ENCODE measurements around the gene APOO.

Gene APOO

DNA sequence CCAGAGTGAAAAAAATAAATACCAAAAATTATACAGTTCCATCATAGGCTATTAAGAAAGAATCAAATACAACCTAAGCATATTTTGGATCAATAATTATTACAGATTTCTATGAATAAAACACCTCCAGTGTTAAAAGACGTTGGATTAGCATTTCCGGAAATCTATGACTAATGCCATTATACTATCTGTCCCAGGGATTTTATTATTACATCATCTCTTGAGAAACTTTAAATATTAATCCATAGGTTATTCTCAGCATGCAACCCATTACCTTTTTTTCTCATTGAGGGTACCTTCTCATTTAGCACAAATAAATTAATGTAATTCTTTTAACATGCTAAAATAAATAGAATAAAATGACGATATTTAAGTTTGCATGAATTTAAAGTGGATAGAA lies 44.7 kb upstream of the APOO start:
- no peak overlapping the region for H3K4me3 ChIP-seq (ENCODE audit: low read depth, low read length)
- no peaks in the 10 kb centered on the region for H3K9me3 ChIP-seq (ENCODE audit: control insufficient read depth, low read length)
- H3K36me3 ChIP-seq (ENCODE audit: control insufficient read depth, insufficient read depth, low read length), result no peaks in the 10 kb centered on the region
- H3K27me3 ChIP-seq (ENCODE audit: control insufficient read depth, insufficient read depth, low read length), result no peaks in the 10 kb centered on the region
- no peak overlapping the region for H3K4me2 ChIP-seq (ENCODE audit: low read length)
- no peaks in the 10 kb centered on the region for H3K79me2 ChIP-seq
- H3K27ac ChIP-seq, result no peak overlapping the region
- no peak overlapping the region for H3K9ac ChIP-seq
- TF ChIP-seq, protein P1, sequence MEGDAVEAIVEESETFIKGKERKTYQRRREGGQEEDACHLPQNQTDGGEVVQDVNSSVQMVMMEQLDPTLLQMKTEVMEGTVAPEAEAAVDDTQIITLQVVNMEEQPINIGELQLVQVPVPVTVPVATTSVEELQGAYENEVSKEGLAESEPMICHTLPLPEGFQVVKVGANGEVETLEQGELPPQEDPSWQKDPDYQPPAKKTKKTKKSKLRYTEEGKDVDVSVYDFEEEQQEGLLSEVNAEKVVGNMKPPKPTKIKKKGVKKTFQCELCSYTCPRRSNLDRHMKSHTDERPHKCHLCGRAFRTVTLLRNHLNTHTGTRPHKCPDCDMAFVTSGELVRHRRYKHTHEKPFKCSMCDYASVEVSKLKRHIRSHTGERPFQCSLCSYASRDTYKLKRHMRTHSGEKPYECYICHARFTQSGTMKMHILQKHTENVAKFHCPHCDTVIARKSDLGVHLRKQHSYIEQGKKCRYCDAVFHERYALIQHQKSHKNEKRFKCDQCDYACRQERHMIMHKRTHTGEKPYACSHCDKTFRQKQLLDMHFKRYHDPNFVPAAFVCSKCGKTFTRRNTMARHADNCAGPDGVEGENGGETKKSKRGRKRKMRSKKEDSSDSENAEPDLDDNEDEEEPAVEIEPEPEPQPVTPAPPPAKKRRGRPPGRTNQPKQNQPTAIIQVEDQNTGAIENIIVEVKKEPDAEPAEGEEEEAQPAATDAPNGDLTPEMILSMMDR (IDR thresholded peaks at IDR 0.05), result no peak
- no peak overlapping the region for H2AFZ ChIP-seq
- H3K4me1 ChIP-seq, result no peaks in the 10 kb centered on the region

DNA sequence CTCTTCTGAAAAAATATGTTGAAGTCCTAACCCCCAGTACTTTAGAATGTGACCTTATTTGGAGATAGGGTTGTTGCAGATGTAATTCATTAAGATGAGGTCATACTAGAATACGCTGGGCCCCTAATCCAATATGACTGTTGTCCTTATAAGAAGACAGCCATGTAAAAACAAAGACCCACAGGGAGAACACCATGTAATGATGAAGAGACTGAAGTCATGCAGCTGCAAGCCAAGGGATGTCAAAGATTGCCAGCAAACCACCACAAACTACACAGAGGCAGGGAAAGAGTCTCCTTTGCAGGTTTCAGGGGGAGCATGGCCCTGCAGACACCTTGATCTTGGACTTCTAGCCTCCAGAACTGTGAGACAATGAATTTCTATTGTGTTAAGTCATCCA lies 37.5 kb upstream of the APOO start:
- no peak overlapping the region for H3K9ac ChIP-seq
- no peaks in the 10 kb centered on the region for H3K9me3 ChIP-seq (ENCODE audit: control insufficient read depth, low read length)
- no peak overlapping the region for H3K4me3 ChIP-seq (ENCODE audit: low read depth, low read length)
- no peaks in the 10 kb centered on the region for H3K36me3 ChIP-seq (ENCODE audit: control insufficient read depth, insufficient read depth, low read length)
- H3K4me2 ChIP-seq (ENCODE audit: low read length), result no peak overlapping the region
- H2AFZ ChIP-seq, result no peak overlapping the region
- no peak overlapping the region for H3K27ac ChIP-seq
- no peaks in the 10 kb centered on the region for H3K4me1 ChIP-seq
- TF ChIP-seq, protein P1 (IDR thresholded peaks at IDR 0.05), result no peak
- H3K79me2 ChIP-seq, result no peaks in the 10 kb centered on the region
- no peaks in the 10 kb centered on the region for H3K27me3 ChIP-seq (ENCODE audit: control insufficient read depth, insufficient read depth, low read length)

DNA sequence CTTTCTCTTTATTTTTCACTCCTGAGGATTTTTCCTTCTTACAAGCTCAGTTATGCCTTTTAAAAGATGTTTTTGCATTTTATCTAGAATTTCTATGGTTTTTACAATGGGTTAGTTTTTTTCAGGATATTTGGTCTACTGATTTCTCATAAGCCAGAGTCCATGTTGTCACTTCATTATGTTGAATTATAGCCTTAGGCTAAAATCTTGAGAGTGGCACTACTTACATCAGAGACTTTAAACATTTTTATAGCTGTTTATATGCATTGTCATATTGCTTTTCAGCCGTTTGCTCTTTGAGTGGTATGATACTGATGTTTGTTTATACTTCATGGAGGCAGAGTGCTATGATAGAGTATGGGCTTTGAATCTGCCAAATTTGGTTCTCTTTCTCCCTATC lies 36.5 kb upstream of the APOO start:
- Histone ChIP-seq H3K79me2 (no peaks in the 10 kb centered on the region), H3K27me3 (ENCODE audit: control insufficient read depth, insufficient read depth, low read length) (no peaks in the 10 kb centered on the region), H3K9ac (no peak overlapping the region), H3K36me3 (ENCODE audit: control insufficient read depth, insufficient read depth, low read length) (no peaks in the 10 kb centered on the region), H3K9me3 (ENCODE audit: control insufficient read depth, low read length) (no peaks in the 10 kb centered on the region), H3K4me3 (ENCODE audit: low read depth, low read length) (no peak overlapping the region), H3K4me2 (ENCODE audit: low read length) (no peak overlapping the region), H3K27ac (no peak overlapping the region), H3K4me1 (no peaks in the 10 kb centered on the region), H2AFZ (no peak overlapping the region)
- TF ChIP-seq, protein P1 (IDR thresholded peaks at IDR 0.05), result no peak

DNA sequence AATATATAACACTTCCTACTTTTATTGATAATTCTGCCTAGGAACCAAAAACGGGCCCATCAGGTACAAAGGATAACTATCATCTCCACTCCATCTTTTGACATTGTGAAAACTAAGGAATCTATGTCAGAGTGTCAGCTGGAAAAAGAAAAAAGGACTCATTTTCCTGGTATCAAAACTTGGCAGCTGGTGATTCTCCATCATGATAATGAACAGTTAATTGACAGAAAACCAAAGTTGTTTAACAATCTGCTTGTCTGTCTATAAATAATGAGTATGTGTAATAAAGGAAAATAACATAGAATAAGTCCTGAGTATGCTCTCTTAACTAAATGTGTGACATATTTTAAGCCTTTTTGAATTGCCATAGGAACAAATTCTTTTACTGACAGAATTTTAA lies 31.5 kb upstream of the APOO start:
- Histone ChIP-seq H3K4me2 (ENCODE audit: low read length) (no peak overlapping the region), H3K27ac (no peak overlapping the region), H3K4me3 (ENCODE audit: low read depth, low read length) (no peak overlapping the region), H3K27me3 (ENCODE audit: control insufficient read depth, insufficient read depth, low read length) (no peaks in the 10 kb centered on the region), H3K9ac (no peak overlapping the region), H2AFZ (no peak overlapping the region), H3K9me3 (ENCODE audit: control insufficient read depth, low read length) (no peaks in the 10 kb centered on the region), H3K79me2 (no peaks in the 10 kb centered on the region), H3K36me3 (ENCODE audit: control insufficient read depth, insufficient read depth, low read length) (no peaks in the 10 kb centered on the region), H3K4me1 (no peaks in the 10 kb centered on the region)
- TF ChIP-seq, protein P1 (IDR thresholded peaks at IDR 0.05), result no peak

DNA sequence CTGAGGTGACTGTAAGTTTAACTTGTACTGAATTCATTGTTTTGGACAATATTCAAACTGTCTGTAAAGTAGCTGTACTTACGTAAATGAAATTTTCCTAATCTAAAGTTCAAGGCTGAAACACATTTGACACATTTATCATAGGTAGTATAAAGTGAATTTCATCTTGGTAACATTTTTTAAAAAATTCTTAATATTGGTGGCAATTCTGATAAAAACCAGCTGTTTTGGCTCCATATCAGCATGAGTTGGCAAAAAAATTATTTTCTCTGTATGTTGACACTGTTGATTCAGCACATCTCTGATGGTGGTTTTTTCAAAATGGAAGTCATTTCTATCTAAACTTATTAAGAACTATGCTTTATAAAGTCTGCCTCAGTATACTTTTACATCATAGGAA lies 31.0 kb upstream of the APOO start:
- H3K36me3 ChIP-seq (ENCODE audit: control insufficient read depth, insufficient read depth, low read length), result no peaks in the 10 kb centered on the region
- no peaks in the 10 kb centered on the region for H3K9me3 ChIP-seq (ENCODE audit: control insufficient read depth, low read length)
- no peak overlapping the region for H3K4me3 ChIP-seq (ENCODE audit: low read depth, low read length)

More for the DNA sequence above, 31.0 kb upstream of the APOO start:
- TF ChIP-seq, protein P1 (IDR thresholded peaks at IDR 0.05), result no peak
- no peaks in the 10 kb centered on the region for H3K4me1 ChIP-seq
- H3K79me2 ChIP-seq, result no peaks in the 10 kb centered on the region
- H3K27ac ChIP-seq, result no peak overlapping the region
- no peak overlapping the region for H3K4me2 ChIP-seq (ENCODE audit: low read length)
- no peak overlapping the region for H2AFZ ChIP-seq
- no peak overlapping the region for H3K9ac ChIP-seq
- no peaks in the 10 kb centered on the region for H3K27me3 ChIP-seq (ENCODE audit: control insufficient read depth, insufficient read depth, low read length)
